Endothelial cell of umbilical vein (primary cell): ENCODE data around the gene SELENOO. TPM values are rescaled to one million over a fixed set of nuclear protein-coding genes. Genes with fewer than 3 reads are reported as not detected.

ENCODE experiments used
- BruUV-seq: library from RNA; stranded (reverse); fragments of 400-500 nt; replicated peaks from 2 replicates; lab custom pipeline; 2021; lab: Mats Ljungman, UMichigan
- CTCF ChIA-PET: fragments of 300-600, 350-600 bp; sonication (Branson Sonifier 250); formaldehyde crosslinking; loops from one replicate; lab custom pipeline; 2021; ENCODE audit warnings: antibody characterized with exemption, inconsistent platforms; lab: Charles Lee
- POLR2A ChIA-PET: fragments of 300-600, 350-600 bp; sonication (Branson Sonifier 250); formaldehyde crosslinking; loops from one replicate; lab custom pipeline; 2021; ENCODE audit warnings: antibody characterized with exemption, inconsistent platforms; lab: Charles Lee
- DNase-seq: peaks from one replicate; pipeline ENCODE4 v3.0.0-alpha.2; 2011; ENCODE audit warnings: low read depth, low spot score
- FAIRE-seq: peaks from 2 replicates; lab custom pipeline; 2011; peaks lifted over from hg19 to GRCh38; lab: Jason Lieb, UNC
- H2AFZ ChIP-seq: 2 replicates; pipeline ENCODE4 v1.6.0; 2012; ENCODE audit warnings: low read depth, low read length, control low read depth, inconsistent platforms
- H3K27ac ChIP-seq: 2 replicates; pipeline ENCODE4 v1.5.1; 2011; ENCODE audit warnings: low read depth, mild to moderate bottlenecking, control low read depth, low read length, moderate library complexity; ENCODE audit not compliant: insufficient read depth
- H3K27me3 ChIP-seq, 2 experiments: 2 replicates each; pipeline versions ENCODE4 v1.6.0 to v1.6.1; 2011; ENCODE audit warnings: low read length in 2 of 2, mixed read lengths in 1 of 2; ENCODE audit not compliant: control insufficient read depth in 2 of 2, insufficient read depth in 2 of 2
- H3K36me3 ChIP-seq, 2 experiments: 2 replicates in 1 of 2; 3 replicates in 1 of 2; pipeline ENCODE4 v1.5.1; 2011; ENCODE audit warnings: low read length in 2 of 2, mild to moderate bottlenecking in 1 of 2, moderate library complexity in 1 of 2; ENCODE audit not compliant: control insufficient read depth in 2 of 2, insufficient read depth in 2 of 2; ENCODE audit errors: extremely low read depth in 1 of 2
- H3K4me1 ChIP-seq: 3 replicates; pipeline ENCODE4 v1.5.1; 2011; ENCODE audit warnings: mild to moderate bottlenecking, low read length; ENCODE audit not compliant: control insufficient read depth, insufficient read depth; ENCODE audit errors: extremely low read depth
- H3K4me2 ChIP-seq: 2 replicates; pipeline ENCODE4 v1.6.1; 2011; ENCODE audit warnings: low read length, control low read depth, mixed read lengths; ENCODE audit not compliant: insufficient read depth
- H3K4me3 ChIP-seq, 3 experiments: fragments of 200-600 bp in 1 of 3; sonication (generic), shearing (Covaris generic) in 1 of 3; replicated peaks in 1 of 3; 2 replicates each; pipeline ENCODE4 v1.5.1; 2011 to 2016; ENCODE audit warnings: control low read depth in 3 of 3, low read length in 3 of 3, mild to moderate bottlenecking in 2 of 3, inconsistent platforms in 1 of 3, low read depth in 1 of 3, moderate library complexity in 1 of 3; ENCODE audit not compliant: insufficient read depth in 1 of 3
- H3K79me2 ChIP-seq: 2 replicates; pipeline ENCODE4 v1.6.0; 2012; ENCODE audit warnings: low read length, inconsistent platforms; ENCODE audit not compliant: control insufficient read depth, insufficient read depth
- H3K9ac ChIP-seq: replicated peaks from 2 replicates; pipeline ENCODE3; 2011; ENCODE audit warnings: low read length, control low read depth; ENCODE audit not compliant: insufficient read depth; ENCODE audit errors: extremely low read depth
- H3K9me1 ChIP-seq: replicated peaks from 3 replicates; pipeline ENCODE4 v1.6.0; 2011; ENCODE audit warnings: mild to moderate bottlenecking, low read length; ENCODE audit not compliant: control insufficient read depth, insufficient read depth; ENCODE audit errors: extremely low read depth
- H3K9me3 ChIP-seq: replicated peaks from 2 replicates; pipeline ENCODE4 v1.5.1; 2012; ENCODE audit warnings: low read length, inconsistent platforms; ENCODE audit not compliant: control insufficient read depth, insufficient read depth
- H4K20me1 ChIP-seq: replicated peaks from 2 replicates; pipeline ENCODE3; 2011; ENCODE audit warnings: mild to moderate bottlenecking, low read length; ENCODE audit not compliant: control insufficient read depth, insufficient read depth; ENCODE audit errors: extremely low read depth
- EZH2 ChIP-seq: IDR thresholded peaks from 2 replicates; pipeline ENCODE4 v1.6.1; 2012; ENCODE audit warnings: borderline replicate concordance, low read depth, mild to moderate bottlenecking, moderate library complexity, low read length, inconsistent platforms; ENCODE audit not compliant: severe bottlenecking
- FOS ChIP-seq: IDR thresholded peaks from 2 replicates; pipeline ENCODE4 v1.6.1; 2011; ENCODE audit warnings: mild to moderate bottlenecking, low read length, moderate library complexity, borderline replicate concordance; ENCODE audit not compliant: insufficient read depth
- JUN ChIP-seq: IDR thresholded peaks from 2 replicates; pipeline ENCODE4 v1.6.1; 2011; ENCODE audit warnings: borderline replicate concordance, low read depth; ENCODE audit not compliant: insufficient read length, insufficient read depth
- MYC ChIP-seq: IDR thresholded peaks from one replicate; pipeline ENCODE4 v1.6.1; 2011; ENCODE audit warnings: mild to moderate bottlenecking, low read depth, low read length
- POLR2AphosphoS5 ChIP-seq: IDR thresholded peaks from 2 replicates; pipeline ENCODE4 v1.6.1; 2012; ENCODE audit warnings: low read depth, mild to moderate bottlenecking, control low read depth, low read length, moderate library complexity; ENCODE audit not compliant: insufficient read depth
- dilution Hi-C: fragments of 300-500 bp; cut with MboI; formaldehyde crosslinking; loops from one replicate; pipeline ENCODE4 v1.15.0; 2019; ENCODE audit warnings: low sequenced_read_pairs; ENCODE audit not compliant: extremely low pct_ligation_motif_present
- intact Hi-C: fragments of 100-400 bp; cut with micrococcal nuclease; formaldehyde crosslinking; loops from one replicate; pipeline ENCODE4 v1.10.0; 2022
- polyA plus RNA-seq, 4 experiments: library from polyadenylated mRNA; depleted of rRNA in 3 of 4; stranded (reverse) in 3 of 4; unstranded in 1 of 4; fragments of >200 nt; gene quantifications; 2 replicates each; pipeline versions ENCODE4 v1.2.1 to v1.2.3, GENCODE V29; 2011 to 2012; ENCODE audit warnings: missing spikeins in 1 of 4
- total RNA-seq: library from RNA; stranded (reverse); gene quantifications from 2 replicates; pipeline ENCODE4 v1.2.3, GENCODE V29; 2021
- TF ChIP-seq, protein P1 (sequence below): IDR thresholded peaks from 2 replicates; pipeline ENCODE4 v1.6.1; 2011; ENCODE audit not compliant: insufficient read depth, insufficient read length

The SELENOO gene
- total and polyA plus RNA-seq, 2 donors (not counting 3 experiments of a cell fraction or from before 2014, with no cell fraction given), result 24.1 to 37.5 TPM

DNA sequence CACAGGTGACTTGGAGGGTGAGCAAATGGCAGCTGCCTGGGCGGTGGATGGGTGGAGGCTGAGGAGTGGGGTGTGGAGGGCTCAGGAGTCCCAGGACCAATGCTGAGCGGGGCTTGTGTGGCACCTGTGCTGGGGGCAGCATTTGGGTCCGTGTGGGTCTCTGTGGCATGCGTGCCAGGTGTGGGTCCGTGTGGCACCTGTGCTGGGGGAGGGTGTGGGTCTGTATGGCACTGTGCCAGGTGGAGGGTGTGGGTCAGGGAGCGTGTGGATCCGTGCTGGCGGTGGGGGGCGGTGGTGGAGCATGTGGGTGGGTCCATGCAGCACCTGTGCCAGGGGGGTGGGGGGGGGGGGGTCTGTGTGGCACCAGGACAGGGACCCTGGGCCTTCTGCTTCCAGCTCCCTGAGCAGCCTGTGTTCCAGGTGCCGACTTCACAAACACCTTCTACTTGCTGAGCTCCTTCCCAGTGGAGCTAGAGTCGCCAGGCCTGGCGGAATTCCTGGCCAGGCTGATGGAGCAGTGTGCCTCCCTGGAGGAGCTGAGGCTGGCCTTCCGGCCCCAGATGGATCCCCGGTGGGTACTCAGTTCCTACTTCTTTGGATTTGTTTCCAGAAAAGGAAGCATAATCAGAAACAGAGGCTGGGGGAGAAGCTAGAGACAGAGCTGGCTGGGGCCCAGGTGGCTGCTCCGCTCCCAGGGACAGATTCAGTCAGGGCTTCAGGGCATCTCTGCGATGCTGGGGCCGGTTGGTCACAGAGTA, 14.7 kb downstream of the SELENOO start:
- Histone ChIP-seq H3K4me3 (no peak overlapping the region), H3K9me1 (no peaks in the 10 kb centered on the region), H3K9ac (no peak overlapping the region), H3K27me3 (no peaks in the 10 kb centered on the region), H4K20me1 (no peaks in the 10 kb centered on the region), H3K36me3 (peaks cover 26 to 55% of the 10 kb centered on the region in 2 experiments), H3K4me2 (no peak overlapping the region), H2AFZ (no peak overlapping the region), H3K27ac (no peak overlapping the region), H3K79me2 (peaks cover 21% of the 10 kb centered on the region), H3K4me1 (no peaks in the 10 kb centered on the region), H3K9me3 (no peaks in the 10 kb centered on the region)
- dilution Hi-C loops, result no loop called here
- no TSS peak for BruUV-seq
- FAIRE-seq (no peak), DNase-seq (no peak)
- ChIA-PET POLR2A (interaction anchor here (0.7 kb wide), 1 partner anchor 445 kb away, joined by 9 read pairs; no protein-coding TSS in a partner anchor), CTCF (interaction anchor here (2.1 kb wide), 1 partner anchor 8 kb away, joined by 5 read pairs; no protein-coding TSS in a partner anchor)
- TF ChIP-seq FOS, result no peak
- no peak for TF ChIP-seq MYC
- no peak for TF ChIP-seq JUN
- TF ChIP-seq, protein P1, sequence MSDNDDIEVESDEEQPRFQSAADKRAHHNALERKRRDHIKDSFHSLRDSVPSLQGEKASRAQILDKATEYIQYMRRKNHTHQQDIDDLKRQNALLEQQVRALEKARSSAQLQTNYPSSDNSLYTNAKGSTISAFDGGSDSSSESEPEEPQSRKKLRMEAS, result no peak
- TF ChIP-seq EZH2, result no peak
- no peak for TF ChIP-seq POLR2AphosphoS5
- intact Hi-C loops, result no loop called here
